Liver (tissue), 3 donors: ENCODE measurements around the gene SLITRK3.

ENCODE experiments used
- ATF3 ChIP-seq: IDR thresholded peaks from 2 replicates; pipeline ENCODE4 v1.6.1; 2016; ENCODE audit warnings: antibody characterized with exemption
- CTCF ChIP-seq: fragments of 150-350 bp; IDR thresholded peaks from 2 replicates; pipeline ENCODE4 v1.5.1; 2017; ENCODE audit warnings: improper control_type of control experiment, low read depth, low read length; ENCODE audit not compliant: missing input control
- EGR1 ChIP-seq, 2 donors: IDR thresholded peaks; 2 replicates each; pipeline ENCODE4 v1.6.1; 2016 to 2018; ENCODE audit warnings: antibody characterized with exemption in 2 of 2, low read depth in 2 of 2
- FOXA2 ChIP-seq: IDR thresholded peaks from 2 replicates; pipeline ENCODE4 v1.6.1; 2016; ENCODE audit warnings: antibody characterized with exemption
- GABPA ChIP-seq, 2 donors: IDR thresholded peaks in 1 of 2; conservative IDR thresholded peaks in 1 of 2; 2 replicates each; pipeline ENCODE4 v1.6.1; 2016; ENCODE audit warnings: antibody characterized with exemption in 2 of 2, mild to moderate bottlenecking in 1 of 2, moderate library complexity in 1 of 2
- HNF4A ChIP-seq, 2 donors: conservative IDR thresholded peaks; 2 replicates each; pipeline ENCODE4 v1.6.1; 2016; ENCODE audit warnings: antibody characterized with exemption in 2 of 2, mild to moderate bottlenecking in 2 of 2
- JUND ChIP-seq, 2 donors: IDR thresholded peaks; 2 replicates each; pipeline ENCODE4 v1.6.1; 2016; ENCODE audit warnings: antibody characterized with exemption in 2 of 2
- MAX ChIP-seq: IDR thresholded peaks from 2 replicates; pipeline ENCODE4 v1.6.1; 2016; ENCODE audit warnings: antibody characterized with exemption
- RAD21 ChIP-seq, 2 donors: IDR thresholded peaks; 2 replicates each; pipeline ENCODE4 v1.6.1; 2016; ENCODE audit warnings: antibody characterized with exemption in 2 of 2, mild to moderate bottlenecking in 2 of 2
- REST ChIP-seq: IDR thresholded peaks from 2 replicates; pipeline ENCODE4 v1.6.1; 2016; ENCODE audit warnings: antibody characterized with exemption, mild to moderate bottlenecking
- SP1 ChIP-seq: IDR thresholded peaks from 2 replicates; pipeline ENCODE4 v1.6.1; 2018; ENCODE audit warnings: antibody characterized with exemption, mild to moderate bottlenecking
- TAF1 ChIP-seq: conservative IDR thresholded peaks from 2 replicates; pipeline ENCODE4 v1.6.1; 2016; ENCODE audit warnings: antibody characterized with exemption, mild to moderate bottlenecking
- YY1 ChIP-seq: IDR thresholded peaks from 2 replicates; pipeline ENCODE4 v1.6.1; 2016; ENCODE audit warnings: antibody characterized with exemption, mild to moderate bottlenecking
- ZBTB33 ChIP-seq: IDR thresholded peaks from 2 replicates; pipeline ENCODE4 v1.6.1; 2016; ENCODE audit warnings: antibody characterized with exemption
- donor health status: healthy.
- donor health status: healthy.

- TF ChIP-seq CTCF, result no peak
- TF ChIP-seq EGR1 (IDR thresholded peaks at IDR 0.05; ENCODE audit: low read depth in 2 of 2), result no peak
- no peak for TF ChIP-seq MAX
- no peak for TF ChIP-seq SP1
- no peak for TF ChIP-seq JUND (IDR thresholded peaks at IDR 0.05)
- TF ChIP-seq YY1, result no peak
- TF ChIP-seq HNF4A (conservative IDR thresholded peaks at IDR 0.05), result no peak
- no peak for TF ChIP-seq ZBTB33
- TF ChIP-seq FOXA2, result no peak
- no peak for TF ChIP-seq ATF3
- no peak for TF ChIP-seq GABPA (IDR thresholded peaks at IDR 0.05 in 1 of 2, conservative IDR thresholded peaks at IDR 0.05 in 1 of 2)
- TF ChIP-seq RAD21 (IDR thresholded peaks at IDR 0.05), result no peak
- TF ChIP-seq TAF1, result no peak
- no peak for TF ChIP-seq REST
Measured at GRCh38 chr3:165156757-165157420, 39.3 kb downstream of the SLITRK3 start.
